HepG2 (cell line): ENCODE measurements around the gene HARS2. TPM values are rescaled to one million over a fixed set of nuclear protein-coding genes. Genes with fewer than 3 reads are reported as not detected.
A peak's percentile ranks its signal among the peaks of the same experiment; 100 is the strongest.

Experiments used
- ATAD3A ChIP-seq: sonication (generic); formaldehyde crosslinking; IDR thresholded peaks from 2 replicates; pipeline ENCODE4 v1.4.0; 2020; ENCODE audit warnings: missing genetic modification reagents
- BCLAF1 ChIP-seq: fragments of 450-650 bp; IDR thresholded peaks from 2 replicates; pipeline ENCODE4 v1.6.1; 2017; ENCODE audit warnings: mild to moderate bottlenecking
- THAP8 ChIP-seq: sonication (generic); formaldehyde crosslinking; IDR thresholded peaks from 2 replicates; pipeline ENCODE4 v1.5.1; 2020; ENCODE audit warnings: missing genetic modification reagents, mild to moderate bottlenecking, borderline replicate concordance
- ZBTB2 ChIP-seq: sonication (generic); formaldehyde crosslinking; IDR thresholded peaks from 2 replicates; pipeline ENCODE4 v1.8.0; 2022; ENCODE audit warnings: low read depth, missing genetic modification reagents
- ZNF24 ChIP-seq: fragments of 450-650 bp; IDR thresholded peaks from 2 replicates; pipeline ENCODE4 v1.6.1; 2017; ENCODE audit warnings: antibody characterized with exemption, mild to moderate bottlenecking
- ZNF660 ChIP-seq: sonication (generic); formaldehyde crosslinking; IDR thresholded peaks from 2 replicates; pipeline ENCODE4 v1.5.1; 2020; ENCODE audit warnings: mild to moderate bottlenecking, low read depth, missing genetic modification reagents, borderline replicate concordance
- ZNF770 ChIP-seq: sonication (generic); formaldehyde crosslinking; IDR thresholded peaks from 2 replicates; pipeline ENCODE4 v1.5.0; 2020; ENCODE audit warnings: mild to moderate bottlenecking, missing genetic modification reagents
- ZNF891 ChIP-seq: sonication (generic); formaldehyde crosslinking; IDR thresholded peaks from 2 replicates; pipeline ENCODE4 v1.5.0; 2020; ENCODE audit warnings: mild to moderate bottlenecking, missing genetic modification reagents
- ZXDC ChIP-seq: sonication (generic); formaldehyde crosslinking; IDR thresholded peaks from 2 replicates; pipeline ENCODE4 v1.5.0; 2020; ENCODE audit warnings: mild to moderate bottlenecking, missing genetic modification reagents
- polyA plus RNA-seq, 8 experiments: library from polyadenylated mRNA; depleted of rRNA in 3 of 8; stranded (reverse) in 7 of 8; unstranded in 1 of 8; fragments of >200 nt; fragmentation: Illumina TruSeq in 4 of 8; extraction: Trizol in 4 of 8; gene quantifications; 2 replicates each; pipeline versions ENCODE4 v1.2.1 to v1.2.3, GENCODE V29; 2011 to 2016; ENCODE audit warnings: low read depth in 4 of 8, missing spikeins in 1 of 8, mixed read lengths in 1 of 8; ENCODE audit not compliant: insufficient read depth in 1 of 8
- total RNA-seq, 5 experiments: library from RNA; depleted of rRNA; stranded (reverse); fragments of >200 nt; fragmentation: Illumina TruSeq; extraction: Trizol; gene quantifications; 2 replicates each; pipeline ENCODE4 v1.2.3, GENCODE V29; 2016; ENCODE audit warnings: low read depth in 1 of 5
- TF ChIP-seq, protein P1 (sequence below): IDR thresholded peaks from 2 replicates; pipeline ENCODE4 v1.6.1; 2016; ENCODE audit warnings: low read depth, control low read depth
- TF ChIP-seq, protein P2 (sequence below): sonication (generic); formaldehyde crosslinking; IDR thresholded peaks from 2 replicates; pipeline ENCODE4 v1.5.0; 2020; ENCODE audit warnings: mild to moderate bottlenecking, missing genetic modification reagents

HARS2 gene
- total and polyA plus RNA-seq, 2 of the 13 experiments (the other 11 are each of a cell fraction or from before 2014, with no cell fraction given), result 17.9 to 25.8 TPM

DNA sequence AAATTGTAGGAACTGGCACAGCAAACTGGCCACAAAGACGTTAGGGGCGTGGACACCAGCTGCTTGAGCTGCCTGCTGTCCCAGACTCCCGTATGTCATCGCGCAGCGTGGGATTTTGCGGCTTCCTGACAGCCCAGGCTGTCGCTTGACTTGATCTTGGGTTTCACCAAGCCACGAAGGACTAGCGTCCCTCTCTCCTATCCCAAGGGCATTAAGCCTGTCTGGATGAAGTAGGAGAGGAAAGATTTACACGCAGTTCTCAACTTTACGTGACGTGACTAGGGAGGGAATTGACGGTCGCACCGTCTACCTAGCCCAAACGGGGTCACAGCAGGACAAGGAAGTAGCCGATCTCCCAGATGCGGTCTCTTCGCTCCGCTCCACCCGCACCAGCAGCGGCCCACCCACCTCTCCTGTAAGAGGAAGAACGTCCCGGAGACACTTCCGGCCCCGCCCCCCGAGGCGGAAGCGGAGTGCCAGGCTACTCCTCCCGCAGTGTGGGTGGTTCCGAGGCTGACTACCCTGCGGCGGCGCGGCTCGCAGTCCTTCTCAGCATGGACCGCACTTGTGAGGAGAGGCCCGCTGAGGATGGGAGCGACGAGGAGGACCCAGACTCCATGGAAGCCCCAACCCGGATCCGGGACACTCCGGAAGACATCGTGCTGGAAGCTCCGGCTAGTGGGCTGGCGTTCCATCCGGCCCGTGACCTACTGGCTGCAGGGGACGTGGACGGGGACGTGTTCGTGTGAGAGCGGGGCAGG is 26.7 kb upstream of the HARS2 start, which contains the start of gene WDR55 (continued):
- TF ChIP-seq THAP8 (CRISPR knock-in tag) (no peak), ZBTB2 (CRISPR knock-in tag) (peak; percentile 58; the same call in 1 of the 2 replicates), ATAD3A (CRISPR knock-in tag) (no peak), ZNF660 (no peak), BCLAF1 (no peak), ZXDC (CRISPR knock-in tag) (0 out of 2 replicates have a peak, but pooled peaks have one; percentile 51), ZNF770 (CRISPR knock-in tag) (no peak), ZNF24 (no peak), ZNF891 (CRISPR knock-in tag) (peak; percentile 63; the same call in 1 of the 2 replicates)
- TF ChIP-seq, protein P1, sequence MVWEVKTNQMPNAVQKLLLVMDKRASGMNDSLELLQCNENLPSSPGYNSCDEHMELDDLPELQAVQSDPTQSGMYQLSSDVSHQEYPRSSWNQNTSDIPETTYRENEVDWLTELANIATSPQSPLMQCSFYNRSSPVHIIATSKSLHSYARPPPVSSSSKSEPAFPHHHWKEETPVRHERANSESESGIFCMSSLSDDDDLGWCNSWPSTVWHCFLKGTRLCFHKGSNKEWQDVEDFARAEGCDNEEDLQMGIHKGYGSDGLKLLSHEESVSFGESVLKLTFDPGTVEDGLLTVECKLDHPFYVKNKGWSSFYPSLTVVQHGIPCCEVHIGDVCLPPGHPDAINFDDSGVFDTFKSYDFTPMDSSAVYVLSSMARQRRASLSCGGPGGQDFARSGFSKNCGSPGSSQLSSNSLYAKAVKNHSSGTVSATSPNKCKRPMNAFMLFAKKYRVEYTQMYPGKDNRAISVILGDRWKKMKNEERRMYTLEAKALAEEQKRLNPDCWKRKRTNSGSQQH (CRISPR knock-in tag), result no peak
- TF ChIP-seq, protein P2, sequence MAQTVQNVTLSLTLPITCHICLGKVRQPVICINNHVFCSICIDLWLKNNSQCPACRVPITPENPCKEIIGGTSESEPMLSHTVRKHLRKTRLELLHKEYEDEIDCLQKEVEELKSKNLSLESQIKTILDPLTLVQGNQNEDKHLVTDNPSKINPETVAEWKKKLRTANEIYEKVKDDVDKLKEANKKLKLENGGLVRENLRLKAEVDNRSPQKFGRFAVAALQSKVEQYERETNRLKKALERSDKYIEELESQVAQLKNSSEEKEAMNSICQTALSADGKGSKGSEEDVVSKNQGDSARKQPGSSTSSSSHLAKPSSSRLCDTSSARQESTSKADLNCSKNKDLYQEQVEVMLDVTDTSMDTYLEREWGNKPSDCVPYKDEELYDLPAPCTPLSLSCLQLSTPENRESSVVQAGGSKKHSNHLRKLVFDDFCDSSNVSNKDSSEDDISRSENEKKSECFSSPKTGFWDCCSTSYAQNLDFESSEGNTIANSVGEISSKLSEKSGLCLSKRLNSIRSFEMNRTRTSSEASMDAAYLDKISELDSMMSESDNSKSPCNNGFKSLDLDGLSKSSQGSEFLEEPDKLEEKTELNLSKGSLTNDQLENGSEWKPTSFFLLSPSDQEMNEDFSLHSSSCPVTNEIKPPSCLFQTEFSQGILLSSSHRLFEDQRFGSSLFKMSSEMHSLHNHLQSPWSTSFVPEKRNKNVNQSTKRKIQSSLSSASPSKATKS (CRISPR knock-in tag), result no peak
